Liver (tissue), 2 donors: ENCODE results near the gene BIK.

Experiments used
- CTCF ChIP-seq: fragments of 150-350 bp; IDR thresholded peaks from 2 replicates; pipeline ENCODE4 v1.5.1; 2017; ENCODE audit warnings: improper control_type of control experiment, low read depth, low read length; ENCODE audit not compliant: missing input control
- TF ChIP-seq, protein P1 (sequence below): IDR thresholded peaks from 2 replicates; pipeline ENCODE4 v1.6.1; 2016; ENCODE audit warnings: antibody characterized with exemption, mild to moderate bottlenecking
- donor health status: healthy.

- no peak for TF ChIP-seq CTCF
- TF ChIP-seq, protein P1, sequence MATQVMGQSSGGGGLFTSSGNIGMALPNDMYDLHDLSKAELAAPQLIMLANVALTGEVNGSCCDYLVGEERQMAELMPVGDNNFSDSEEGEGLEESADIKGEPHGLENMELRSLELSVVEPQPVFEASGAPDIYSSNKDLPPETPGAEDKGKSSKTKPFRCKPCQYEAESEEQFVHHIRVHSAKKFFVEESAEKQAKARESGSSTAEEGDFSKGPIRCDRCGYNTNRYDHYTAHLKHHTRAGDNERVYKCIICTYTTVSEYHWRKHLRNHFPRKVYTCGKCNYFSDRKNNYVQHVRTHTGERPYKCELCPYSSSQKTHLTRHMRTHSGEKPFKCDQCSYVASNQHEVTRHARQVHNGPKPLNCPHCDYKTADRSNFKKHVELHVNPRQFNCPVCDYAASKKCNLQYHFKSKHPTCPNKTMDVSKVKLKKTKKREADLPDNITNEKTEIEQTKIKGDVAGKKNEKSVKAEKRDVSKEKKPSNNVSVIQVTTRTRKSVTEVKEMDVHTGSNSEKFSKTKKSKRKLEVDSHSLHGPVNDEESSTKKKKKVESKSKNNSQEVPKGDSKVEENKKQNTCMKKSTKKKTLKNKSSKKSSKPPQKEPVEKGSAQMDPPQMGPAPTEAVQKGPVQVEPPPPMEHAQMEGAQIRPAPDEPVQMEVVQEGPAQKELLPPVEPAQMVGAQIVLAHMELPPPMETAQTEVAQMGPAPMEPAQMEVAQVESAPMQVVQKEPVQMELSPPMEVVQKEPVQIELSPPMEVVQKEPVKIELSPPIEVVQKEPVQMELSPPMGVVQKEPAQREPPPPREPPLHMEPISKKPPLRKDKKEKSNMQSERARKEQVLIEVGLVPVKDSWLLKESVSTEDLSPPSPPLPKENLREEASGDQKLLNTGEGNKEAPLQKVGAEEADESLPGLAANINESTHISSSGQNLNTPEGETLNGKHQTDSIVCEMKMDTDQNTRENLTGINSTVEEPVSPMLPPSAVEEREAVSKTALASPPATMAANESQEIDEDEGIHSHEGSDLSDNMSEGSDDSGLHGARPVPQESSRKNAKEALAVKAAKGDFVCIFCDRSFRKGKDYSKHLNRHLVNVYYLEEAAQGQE: no peak
Observed at GRCh38 chr22:43078522-43078921, 32.0 kb upstream of the BIK start.
